Ureter (tissue), 1 donor: ENCODE results near the gene MBTPS2. TPM values are rescaled to one million over a fixed set of nuclear protein-coding genes. Genes with fewer than 3 reads are reported as not detected.
"Not testable (repeated sequence)": the region's sequence is repeated elsewhere in the genome, so short reads cannot be mapped to it uniquely, and the experiment has no call there.

ENCODE experiments used
- DNase-seq: peaks from one replicate; pipeline ENCODE4 v3.0.0-alpha.2; 2020; ENCODE audit warnings: low spot score
- total RNA-seq: library from RNA; stranded (reverse); gene quantifications from one replicate; pipeline ENCODE4 v1.2.4, GENCODE V29; 2023
- donor health status: DM: yes; HTN: yes; CAD: no.

The MBTPS2 gene
- 16.9 TPM for total RNA-seq

DNA sequence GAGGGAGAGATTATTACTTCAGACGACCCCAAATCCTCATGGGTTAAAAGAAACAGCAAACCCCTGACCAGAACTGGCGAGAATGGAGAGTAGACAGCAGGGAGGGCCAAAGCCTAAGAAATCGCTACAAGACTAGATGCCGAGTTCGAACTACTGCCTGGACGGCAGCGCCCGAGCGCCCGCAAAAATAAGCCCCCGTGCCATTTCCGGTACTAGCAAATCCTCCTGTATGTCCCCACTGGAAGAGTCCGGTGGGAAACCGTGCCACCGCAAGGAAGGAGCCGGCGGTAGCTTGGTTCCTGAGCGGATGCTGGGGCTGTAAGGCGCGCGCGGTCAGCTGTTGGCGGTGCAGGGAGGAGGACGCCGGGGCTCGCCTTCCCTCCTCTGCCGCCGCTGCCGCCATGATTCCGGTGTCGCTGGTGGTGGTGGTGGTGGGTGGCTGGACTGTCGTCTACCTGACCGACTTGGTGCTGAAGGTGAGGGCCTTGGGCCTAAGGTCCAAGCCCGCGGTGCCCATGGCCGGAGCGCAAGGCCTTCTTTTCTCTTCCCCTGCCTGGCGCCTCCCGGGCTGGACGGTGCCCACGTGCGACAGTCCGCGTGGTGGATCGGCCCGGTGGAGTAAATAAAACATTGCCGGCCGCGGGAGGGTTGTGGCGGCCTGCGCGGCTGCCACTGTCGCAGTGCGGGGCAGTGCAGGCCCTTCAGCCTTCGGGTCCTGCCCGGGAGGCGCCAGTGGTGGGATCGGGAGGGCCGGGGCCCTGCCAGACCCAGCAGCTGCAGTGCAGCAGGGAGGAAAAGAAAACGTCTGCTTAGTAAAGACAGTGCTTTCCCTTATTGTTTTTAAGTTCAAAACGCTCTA, at the start of gene MBTPS2:
MBTPS2 (plus strand) TSS at position 284 of the 859 bp plus-strand sequence; CDS start at position 402, 118 bp downstream.
- peak; percentile 87 for DNase-seq

DNA sequence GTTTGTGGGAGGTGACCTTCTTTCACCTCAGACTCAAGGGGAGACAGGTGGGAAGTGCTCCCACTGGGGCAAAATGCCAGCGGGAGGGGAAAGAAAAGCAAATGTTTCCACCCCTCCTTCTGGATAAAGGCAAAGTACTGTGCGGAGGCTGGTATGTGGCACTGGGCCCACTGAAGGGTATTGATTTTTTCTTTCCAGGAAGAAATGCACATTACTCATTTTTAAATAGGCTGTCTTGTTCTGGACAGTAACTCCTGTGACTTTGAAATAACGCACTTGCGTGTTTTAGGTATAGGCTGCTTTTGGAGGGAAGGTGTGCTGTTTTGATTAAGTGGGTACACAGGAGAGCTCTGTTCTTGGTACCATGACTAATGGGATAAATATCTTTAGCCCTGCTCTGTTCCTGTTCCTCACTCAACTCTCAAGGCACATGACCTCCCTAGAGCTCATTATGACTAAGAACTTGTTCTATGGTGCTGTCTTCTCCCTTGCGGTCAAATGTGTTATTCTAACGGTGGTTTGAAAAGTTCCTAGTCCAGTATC, 40.7 kb upstream of the MBTPS2 start:
- DNase-seq: no peak

- DNase-seq: no peak
These were observed 39.6 kb upstream of the MBTPS2 start for GRCh38 chrX:21799767-21800166.

DNA sequence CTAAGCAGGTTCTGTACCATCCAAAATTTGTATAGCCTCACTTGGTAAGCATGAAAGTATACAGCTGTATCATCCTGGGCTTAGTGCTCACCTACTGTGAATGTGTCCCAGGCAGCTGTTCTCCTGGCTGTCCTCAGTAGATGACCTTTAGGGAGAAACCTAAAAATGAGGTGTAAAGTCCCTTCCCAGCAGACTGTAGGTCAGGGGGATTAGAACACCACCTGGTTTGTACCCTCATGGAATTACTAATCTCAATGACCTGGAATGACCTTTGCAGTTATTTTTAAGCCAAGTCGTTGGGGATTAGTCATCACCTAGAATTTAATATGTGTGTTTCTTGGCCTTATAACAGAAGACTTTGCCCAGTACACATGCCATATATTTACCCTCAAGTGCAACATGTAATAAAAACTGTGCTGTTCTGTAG, 39.1 kb upstream of the MBTPS2 start:
- DNase-seq: no peak

DNA sequence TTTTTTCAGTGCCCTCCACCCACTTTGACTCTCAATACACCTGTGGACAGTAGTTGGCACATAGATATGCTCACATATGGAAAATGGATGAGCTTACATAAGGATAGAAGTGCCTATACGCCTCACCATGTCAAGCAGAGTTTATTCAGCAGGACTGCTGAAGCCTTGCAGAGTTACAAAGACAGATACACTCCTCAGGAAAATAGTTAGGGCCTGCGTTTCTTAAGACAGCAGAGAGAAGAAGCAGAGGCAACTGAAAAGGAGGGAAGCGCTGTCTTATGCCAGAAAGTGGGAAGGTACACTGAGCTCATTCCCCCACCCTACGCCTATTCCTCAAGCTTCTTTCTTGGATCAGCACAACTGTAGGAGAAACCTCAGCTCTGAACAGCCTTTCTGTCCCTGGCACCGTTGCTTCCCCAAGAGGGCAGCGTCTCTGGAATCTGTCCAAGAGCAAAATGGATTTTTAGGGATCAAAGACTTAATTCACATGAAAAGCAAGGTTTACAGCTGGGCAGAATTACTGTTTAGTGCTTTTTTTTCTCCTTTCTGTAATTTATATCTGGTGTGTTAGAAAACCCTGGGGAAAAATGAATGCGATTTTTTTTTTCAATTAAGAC, 37.3 kb upstream of the MBTPS2 start:
- no peak for DNase-seq

DNA sequence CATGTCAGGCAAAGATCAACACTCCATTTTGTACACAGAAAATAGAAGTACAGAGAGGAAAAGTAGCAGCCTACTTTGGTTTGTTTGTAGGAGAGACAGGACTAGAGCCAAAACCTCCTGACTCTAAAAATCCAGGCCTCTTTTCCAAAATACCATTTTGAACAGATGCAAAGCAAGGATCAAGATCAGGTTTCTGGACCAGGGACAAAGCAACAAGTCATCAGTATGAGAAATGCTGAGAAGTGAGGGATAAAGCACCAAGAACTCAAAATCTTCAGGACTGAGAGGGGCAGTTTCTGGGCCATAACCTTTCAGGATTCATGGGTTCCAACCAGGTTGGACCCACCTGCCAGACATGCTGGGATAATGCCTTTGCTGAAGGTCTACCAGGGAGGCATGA, 36.6 kb upstream of the MBTPS2 start:
- no peak for DNase-seq

DNA sequence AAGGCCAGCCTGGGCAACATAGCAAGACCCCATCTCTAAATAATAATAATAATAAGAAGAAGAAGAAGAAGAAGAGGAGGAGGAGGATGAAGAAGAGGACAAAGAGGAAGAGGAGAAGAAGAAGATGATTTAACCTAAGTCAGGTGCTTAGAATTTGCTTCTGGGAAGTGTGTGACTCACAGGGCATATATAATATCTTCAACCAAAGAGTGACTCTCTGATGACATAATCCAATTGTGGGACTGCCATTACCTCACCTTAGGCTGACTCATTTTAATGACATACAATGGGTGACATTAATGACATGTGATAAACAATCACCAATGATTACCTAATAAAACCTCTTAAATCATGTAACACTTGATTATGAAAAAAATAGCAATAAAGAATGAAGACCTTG, 32.7 kb upstream of the MBTPS2 start:
- no peak for DNase-seq

- no peak for DNase-seq
These were observed 27.6 kb upstream of the MBTPS2 start for GRCh38 chrX:21811832-21812231.

- no peak for DNase-seq
These were observed 26.8 kb upstream of the MBTPS2 start for GRCh38 chrX:21812628-21813027.

GRCh38 chrX:21813612-21814368, 25.6 kb upstream of the MBTPS2 start:
- DNase-seq: no peak

GRCh38 chrX:21816136-21816535, 23.3 kb upstream of the MBTPS2 start:
- no peak for DNase-seq

DNA sequence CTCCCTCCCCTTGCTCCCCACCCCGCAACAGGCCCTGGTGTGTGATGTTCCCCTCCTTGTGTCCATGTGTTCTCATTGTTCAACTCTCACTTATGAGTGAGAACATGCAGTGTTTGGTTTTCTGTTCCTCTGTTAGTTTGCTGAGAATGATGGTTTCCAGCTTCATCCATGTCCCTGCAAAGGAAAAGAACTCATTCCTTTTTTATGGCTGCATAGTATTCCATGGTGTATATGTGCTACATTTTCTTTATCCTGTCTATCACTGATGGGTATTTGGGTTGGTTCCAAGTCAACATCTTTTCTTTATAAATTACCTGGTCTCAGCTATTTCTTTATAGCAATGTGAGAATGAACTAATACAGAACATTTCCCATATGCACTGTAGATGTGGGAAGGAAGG, 19.2 kb upstream of the MBTPS2 start:
- not testable (repeated sequence) for DNase-seq

- no peak for DNase-seq
These were observed 17.5 kb upstream of the MBTPS2 start for GRCh38 chrX:21821875-21822274.

DNA sequence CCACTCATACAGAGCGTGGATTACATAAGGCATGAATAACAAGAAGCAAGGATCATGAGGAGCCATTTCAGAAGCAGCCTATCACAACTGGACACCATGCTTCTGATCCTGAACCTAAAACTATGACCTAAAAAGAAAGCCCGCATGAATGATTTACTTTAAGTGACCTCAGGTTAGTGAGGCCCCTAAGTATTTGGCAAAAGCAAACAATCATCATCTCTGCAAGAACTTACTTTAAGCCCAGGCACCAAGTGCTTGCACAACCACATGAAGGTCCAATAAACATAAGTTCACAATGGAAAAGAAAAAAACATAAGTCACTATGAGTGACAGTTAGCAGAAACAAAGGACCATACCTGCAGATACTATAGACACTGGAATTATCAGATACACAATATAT, 7.9 kb upstream of the MBTPS2 start:
- no peak for DNase-seq

GRCh38 chrX:21837056-21837455, 2.4 kb upstream of the MBTPS2 start:
- DNase-seq: no peak

DNA sequence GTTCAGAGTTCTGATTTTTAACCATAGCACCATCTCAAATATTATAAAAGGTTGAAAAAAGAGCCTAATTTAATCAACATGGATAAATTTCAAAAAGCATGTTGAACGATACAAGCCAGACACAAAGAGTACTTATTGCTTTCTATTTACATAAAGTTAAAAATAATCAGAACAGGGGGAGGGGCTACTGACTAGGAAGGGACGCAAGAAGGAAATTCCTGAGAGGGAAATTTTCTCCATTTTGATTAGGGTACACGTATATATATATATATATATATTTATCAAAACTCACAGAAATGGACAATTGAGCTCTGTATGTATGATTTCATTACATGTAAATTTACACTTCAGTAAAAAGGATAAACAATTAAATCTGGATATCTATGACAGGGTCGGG, 482 bp upstream of the MBTPS2 start:
- DNase-seq: no peak

GRCh38 chrX:21840193-21840545, 752 bp downstream of the MBTPS2 start:
- no peak for DNase-seq

GRCh38 chrX:21843179-21843578, 3.8 kb downstream of the MBTPS2 start:
- DNase-seq: no peak

DNA sequence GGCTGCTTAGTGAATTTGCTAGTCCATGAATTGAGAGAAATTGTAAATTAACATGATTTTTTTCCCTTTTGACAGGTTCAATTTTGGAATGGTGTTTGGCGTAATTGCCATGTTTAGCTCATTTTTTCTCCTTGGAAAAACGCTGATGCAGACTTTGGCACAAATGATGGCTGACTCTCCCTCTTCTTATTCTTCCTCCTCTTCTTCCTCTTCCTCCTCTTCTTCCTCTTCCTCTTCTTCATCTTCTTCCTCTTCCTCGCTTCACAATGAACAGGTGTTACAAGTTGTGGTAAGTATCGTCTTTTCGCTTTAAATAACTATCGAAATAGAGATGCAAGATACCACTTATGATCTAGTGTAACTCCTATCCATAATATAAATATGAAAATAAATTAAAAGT, 5.7 kb downstream of the MBTPS2 start:
- DNase-seq: no peak

GRCh38 chrX:21847342-21847741, 7.9 kb downstream of the MBTPS2 start:
- no peak for DNase-seq

GRCh38 chrX:21853578-21853977, 14.2 kb downstream of the MBTPS2 start:
- no peak for DNase-seq

- DNase-seq: no peak
These were observed 16.6 kb downstream of the MBTPS2 start, which contains the start of gene YY2 for GRCh38 chrX:21855937-21856415. TSS of gene YY2 (plus strand) at chrX:21855987. CDS start at chrX:21856485, 498 bp downstream.
